Calu3 (cell line): Measurements from ENCODE around the gene DGKZ. TPM values are rescaled to one million over a fixed set of nuclear protein-coding genes. Genes with fewer than 3 reads are reported as not detected.

Experiments
- BruUV-seq: library from RNA; stranded (reverse); fragments of 400-500 nt; replicated peaks from 2 replicates; lab custom pipeline; 2021; lab: Mats Ljungman, UMichigan
- CTCF ChIA-PET: fragments of 300-600 bp; sonication (Branson Sonifier 250); formaldehyde crosslinking; loops from one replicate; lab custom pipeline; 2022; ENCODE audit warnings: antibody characterized with exemption; lab: Charles Lee
- DNase-seq: peaks from one replicate; pipeline ENCODE4 v3.0.0; 2022
- H3K27ac Mint-ChIP-seq: one replicate; pipeline ENCODE4 v1.8.0; 2022; ENCODE audit warnings: mixed read lengths; ENCODE audit not compliant: unreplicated experiment
- H3K27me3 Mint-ChIP-seq: one replicate; pipeline ENCODE4 v1.8.0; 2022; ENCODE audit warnings: mixed read lengths; ENCODE audit not compliant: unreplicated experiment
- H3K36me3 Mint-ChIP-seq: one replicate; pipeline ENCODE4 v1.8.0; 2022; ENCODE audit warnings: mild to moderate bottlenecking, moderate library complexity, mixed read lengths; ENCODE audit not compliant: insufficient read depth, unreplicated experiment
- H3K4me1 Mint-ChIP-seq: one replicate; pipeline ENCODE4 v1.8.0; 2022; ENCODE audit warnings: mild to moderate bottlenecking, low read depth, mixed read lengths; ENCODE audit not compliant: unreplicated experiment
- H3K4me3 Mint-ChIP-seq: one replicate; pipeline ENCODE4 v1.8.0; 2022; ENCODE audit warnings: mild to moderate bottlenecking, low read depth, moderate library complexity, mixed read lengths; ENCODE audit not compliant: unreplicated experiment
- H3K9me3 Mint-ChIP-seq: one replicate; pipeline ENCODE4 v1.8.0; 2022; ENCODE audit warnings: low read depth, mixed read lengths; ENCODE audit not compliant: unreplicated experiment
- intact Hi-C: fragments of 100-400 bp; cut with micrococcal nuclease; formaldehyde crosslinking; loops from one replicate; pipeline ENCODE4 v1.10.0; 2022; ENCODE audit not compliant: unreplicated experiment
- total RNA-seq: library from RNA; stranded (reverse); gene quantifications from 2 replicates; pipeline ENCODE4 v1.2.3, GENCODE V29; 2022
- TF ChIP-seq, protein P1 (sequence below): fragments of 200-600 bp; IDR thresholded peaks from one replicate; pipeline ENCODE4 v1.8.0; 2022; ENCODE audit warnings: antibody characterized with exemption; ENCODE audit not compliant: unreplicated experiment

The DGKZ gene
- total RNA-seq, 1 experiment from 2014 or later = 38.0 TPM

DNA sequence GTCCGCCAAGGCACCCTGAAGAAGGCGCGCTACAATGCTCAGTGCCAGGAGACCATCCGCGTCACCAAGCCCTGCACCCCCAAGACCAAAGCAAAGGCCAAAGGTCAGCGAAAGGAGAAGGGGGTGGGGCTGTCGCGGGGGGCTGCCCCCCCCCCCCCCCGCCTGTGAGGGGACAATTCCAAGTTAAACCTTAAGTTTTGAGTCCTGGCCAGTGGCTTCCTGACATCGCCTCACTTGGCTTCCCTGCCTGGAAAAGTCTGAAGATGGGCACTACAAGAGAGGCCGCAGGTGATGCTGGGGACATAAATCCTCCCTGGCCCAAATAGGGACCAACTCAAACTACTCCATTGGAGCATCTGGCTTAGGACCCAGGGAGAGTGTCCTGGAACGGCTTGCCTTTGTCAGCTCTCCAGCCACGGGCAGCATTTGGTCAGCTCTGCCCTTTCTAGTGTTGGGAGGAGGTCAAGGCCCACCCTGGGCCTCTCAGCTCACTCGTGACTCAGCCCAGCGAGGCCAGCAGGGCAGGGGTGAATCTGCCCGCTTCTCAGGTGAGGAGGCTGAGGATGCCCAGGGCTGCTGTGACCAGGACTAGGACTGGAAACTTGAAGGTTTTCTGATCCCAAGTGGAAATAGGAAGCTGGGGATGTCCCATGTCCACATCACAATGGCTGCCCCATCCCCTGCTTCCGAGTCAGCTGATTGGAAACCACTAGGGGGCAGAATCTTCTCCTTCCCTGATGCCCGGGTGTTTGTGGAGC, 35.6 kb downstream of the DGKZ start:
- peaks cover 21% of the 10 kb centered on the region for H3K27me3 Mint-ChIP-seq
- CTCF ChIA-PET = interaction anchor here (0.6 kb wide), 1 partner anchor 261 kb away, joined by 4 read pairs; no protein-coding TSS in a partner anchor
- no TSS peak for BruUV-seq
- no peaks in the 10 kb centered on the region for H3K9me3 Mint-ChIP-seq
- no peak for DNase-seq
- H3K36me3 Mint-ChIP-seq = peaks cover 27% of the 10 kb centered on the region
- TF ChIP-seq, protein P1, sequence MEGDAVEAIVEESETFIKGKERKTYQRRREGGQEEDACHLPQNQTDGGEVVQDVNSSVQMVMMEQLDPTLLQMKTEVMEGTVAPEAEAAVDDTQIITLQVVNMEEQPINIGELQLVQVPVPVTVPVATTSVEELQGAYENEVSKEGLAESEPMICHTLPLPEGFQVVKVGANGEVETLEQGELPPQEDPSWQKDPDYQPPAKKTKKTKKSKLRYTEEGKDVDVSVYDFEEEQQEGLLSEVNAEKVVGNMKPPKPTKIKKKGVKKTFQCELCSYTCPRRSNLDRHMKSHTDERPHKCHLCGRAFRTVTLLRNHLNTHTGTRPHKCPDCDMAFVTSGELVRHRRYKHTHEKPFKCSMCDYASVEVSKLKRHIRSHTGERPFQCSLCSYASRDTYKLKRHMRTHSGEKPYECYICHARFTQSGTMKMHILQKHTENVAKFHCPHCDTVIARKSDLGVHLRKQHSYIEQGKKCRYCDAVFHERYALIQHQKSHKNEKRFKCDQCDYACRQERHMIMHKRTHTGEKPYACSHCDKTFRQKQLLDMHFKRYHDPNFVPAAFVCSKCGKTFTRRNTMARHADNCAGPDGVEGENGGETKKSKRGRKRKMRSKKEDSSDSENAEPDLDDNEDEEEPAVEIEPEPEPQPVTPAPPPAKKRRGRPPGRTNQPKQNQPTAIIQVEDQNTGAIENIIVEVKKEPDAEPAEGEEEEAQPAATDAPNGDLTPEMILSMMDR = peak; percentile 40
- peak overlapping the region; percentile 77 for H3K4me3 Mint-ChIP-seq
- peaks cover 11% of the 10 kb centered on the region for H3K4me1 Mint-ChIP-seq
- intact Hi-C loops = no loop called here
- no peak overlapping the region for H3K27ac Mint-ChIP-seq

DNA sequence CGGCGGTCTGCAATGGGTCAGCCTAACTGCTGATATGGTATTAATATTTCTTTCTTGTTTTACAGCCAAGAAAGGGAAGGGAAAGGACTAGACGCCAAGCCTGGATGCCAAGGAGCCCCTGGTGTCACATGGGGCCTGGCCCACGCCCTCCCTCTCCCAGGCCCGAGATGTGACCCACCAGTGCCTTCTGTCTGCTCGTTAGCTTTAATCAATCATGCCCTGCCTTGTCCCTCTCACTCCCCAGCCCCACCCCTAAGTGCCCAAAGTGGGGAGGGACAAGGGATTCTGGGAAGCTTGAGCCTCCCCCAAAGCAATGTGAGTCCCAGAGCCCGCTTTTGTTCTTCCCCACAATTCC, 36.1 kb downstream of the DGKZ start:
- H3K27ac Mint-ChIP-seq = no peak overlapping the region
- peaks cover 27% of the 10 kb centered on the region for H3K36me3 Mint-ChIP-seq
- H3K27me3 Mint-ChIP-seq = peaks cover 27% of the 10 kb centered on the region
- no peak for DNase-seq
- TF ChIP-seq, protein P1 = no peak
- BruUV-seq = no TSS peak
- no peak overlapping the region for H3K4me3 Mint-ChIP-seq
- H3K4me1 Mint-ChIP-seq = peaks cover 16% of the 10 kb centered on the region
- intact Hi-C loops = no loop called here
- H3K9me3 Mint-ChIP-seq = no peaks in the 10 kb centered on the region
- CTCF ChIA-PET = interaction anchor here (0.6 kb wide), 1 partner anchor 262 kb away, joined by 4 read pairs; no protein-coding TSS in a partner anchor

DNA sequence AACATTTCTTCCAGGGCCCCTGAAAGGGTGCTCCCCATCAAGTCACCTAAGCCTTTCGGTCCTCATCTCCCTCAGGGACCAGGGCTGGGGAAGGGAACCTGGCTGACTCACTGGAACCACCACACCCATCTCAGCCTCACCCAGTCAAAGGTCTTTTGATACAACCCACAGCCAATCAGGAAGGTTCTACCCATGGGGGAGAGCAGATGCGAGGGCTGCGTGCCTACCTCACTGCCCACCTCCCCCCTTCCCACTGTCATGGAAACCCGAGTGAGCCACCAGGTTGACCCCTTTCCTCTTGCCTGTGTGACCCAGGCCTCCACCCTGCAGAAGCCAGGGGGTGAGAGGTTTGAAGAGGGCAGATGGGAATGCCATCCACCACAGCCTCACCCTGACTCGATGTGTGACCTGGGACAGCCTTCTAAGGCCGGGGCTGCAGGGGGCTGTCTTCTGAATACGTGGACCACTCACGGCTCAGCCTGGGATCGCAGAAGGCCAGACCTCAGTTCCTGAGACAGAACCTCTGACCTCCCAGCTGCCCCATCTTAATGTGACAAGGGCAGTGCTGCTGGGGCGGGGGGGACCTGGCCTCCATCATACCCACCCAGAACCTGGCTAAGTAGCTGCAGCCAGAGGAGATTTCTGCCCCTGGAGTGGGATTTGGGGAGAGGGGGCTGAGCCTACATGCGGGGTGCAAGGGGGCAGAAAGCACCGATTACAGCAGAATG, 36.9 kb downstream of the DGKZ start:
- intact Hi-C loops = no loop called here
- Mint-ChIP-seq H3K4me3 (no peak overlapping the region), H3K9me3 (no peaks in the 10 kb centered on the region), H3K27ac (no peak overlapping the region), H3K4me1 (peaks cover 24% of the 10 kb centered on the region), H3K27me3 (peaks cover 34% of the 10 kb centered on the region), H3K36me3 (peaks cover 24% of the 10 kb centered on the region)
- DNase-seq = no peak
- TF ChIP-seq, protein P1 = no peak
- CTCF ChIA-PET = no interaction called here
- BruUV-seq = no TSS peak

DNA sequence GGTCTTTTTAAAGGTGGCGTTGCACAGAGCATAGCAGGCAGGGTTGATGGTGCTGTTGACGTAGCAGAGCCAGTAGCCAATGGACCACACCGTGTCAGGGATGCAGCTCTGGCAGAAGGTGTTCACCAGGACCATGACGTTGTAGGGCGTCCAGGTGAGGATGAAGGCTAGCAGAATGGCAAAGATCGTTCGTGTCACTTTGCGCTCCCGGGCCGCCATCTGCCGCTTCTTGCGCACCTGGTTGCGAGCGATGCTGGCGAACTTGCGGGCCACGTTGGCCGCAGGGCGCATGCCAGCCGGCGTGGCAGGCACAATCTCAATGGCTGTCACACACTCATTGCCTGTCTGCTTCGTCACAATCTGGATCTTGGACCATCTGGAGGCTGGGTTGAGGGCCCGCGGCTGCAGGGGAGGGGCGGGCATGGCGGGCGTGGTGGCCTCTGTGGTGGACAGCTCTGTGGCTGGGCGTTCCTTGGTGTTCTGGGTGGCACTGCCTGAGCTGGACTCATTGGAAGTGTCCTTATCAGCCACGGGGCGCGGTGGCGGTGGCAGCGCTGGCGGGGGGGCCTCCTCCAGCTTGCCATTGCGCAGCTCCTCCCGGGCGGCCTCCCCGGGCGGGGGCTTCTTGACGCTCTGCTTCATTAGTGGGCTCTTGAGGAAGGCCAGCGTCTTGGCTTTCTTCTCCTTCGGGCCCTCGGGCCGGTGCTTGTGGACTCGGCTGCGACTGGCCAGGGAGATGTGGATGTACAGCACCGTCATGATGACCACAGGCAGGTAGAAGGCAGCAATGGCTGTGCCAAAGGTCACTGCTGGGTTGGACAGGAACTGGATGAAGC, 38.1 kb downstream of the DGKZ start:
- CTCF ChIA-PET = no interaction called here
- BruUV-seq = no TSS peak
- intact Hi-C loops = loop anchor here (5.0 kb wide), 1 partner anchor 152 kb away; no protein-coding TSS in a partner anchor
- Mint-ChIP-seq H3K27ac (no peak overlapping the region), H3K4me1 (peaks cover 28% of the 10 kb centered on the region), H3K4me3 (no peak overlapping the region), H3K9me3 (no peaks in the 10 kb centered on the region), H3K36me3 (peaks cover 30% of the 10 kb centered on the region), H3K27me3 (peaks cover 47% of the 10 kb centered on the region)
- DNase-seq = no peak
- TF ChIP-seq, protein P1 = no peak
